IPS-15b (cell line): ENCODE data around the gene MID2.
A peak's percentile ranks its signal among the peaks of the same experiment; 100 is the strongest.
"Not testable (repeated sequence)": the region's sequence is repeated elsewhere in the genome, so short reads cannot be mapped to it uniquely, and the experiment has no call there.

ENCODE experiments used
- H3K27me3 ChIP-seq: one replicate; pipeline ENCODE4 v1.6.1; 2013; ENCODE audit warnings: low read length; ENCODE audit not compliant: control insufficient read depth, insufficient read depth
- H3K36me3 ChIP-seq: one replicate; pipeline ENCODE4 v1.6.1; 2013; ENCODE audit warnings: low read length; ENCODE audit not compliant: control insufficient read depth, insufficient read depth
- H3K4me1 ChIP-seq: one replicate; pipeline ENCODE4 v1.6.1; 2013; ENCODE audit warnings: mild to moderate bottlenecking, low read length; ENCODE audit not compliant: control insufficient read depth, insufficient read depth
- H3K4me3 ChIP-seq: one replicate; pipeline ENCODE4 v1.5.1; 2013; ENCODE audit warnings: low read depth, low read length
- H3K9ac ChIP-seq: one replicate; pipeline ENCODE4 v1.6.1; 2013; ENCODE audit warnings: low read depth, mild to moderate bottlenecking, low read length
- H3K9me3 ChIP-seq: one replicate; pipeline ENCODE4 v1.6.1; 2013; ENCODE audit warnings: mild to moderate bottlenecking, low read length; ENCODE audit not compliant: control insufficient read depth, insufficient read depth

The MID2 gene

GRCh38 chrX:107894038-107894437 is 68.4 kb downstream of the MID2 start:
- no peaks in the 10 kb centered on the region for H3K36me3 ChIP-seq
- H3K27me3 ChIP-seq = peaks cover 3% of the 10 kb centered on the region
- no peak overlapping the region for H3K4me3 ChIP-seq
- peaks cover 6% of the 10 kb centered on the region for H3K9me3 ChIP-seq
- peaks cover 12% of the 10 kb centered on the region for H3K4me1 ChIP-seq
- H3K9ac ChIP-seq = no peak overlapping the region

GRCh38 chrX:107902721-107903120 is 77.1 kb downstream of the MID2 start:
- H3K4me3 ChIP-seq = no peak overlapping the region
- no peak overlapping the region for H3K9ac ChIP-seq
- H3K27me3 ChIP-seq = no peaks in the 10 kb centered on the region
- H3K36me3 ChIP-seq = no peaks in the 10 kb centered on the region
- no peaks in the 10 kb centered on the region for H3K9me3 ChIP-seq
- peaks cover 26% of the 10 kb centered on the region for H3K4me1 ChIP-seq

- H3K4me1 ChIP-seq = peaks cover 8% of the 10 kb centered on the region
- no peaks in the 10 kb centered on the region for H3K27me3 ChIP-seq
- no peak overlapping the region for H3K4me3 ChIP-seq
- H3K36me3 ChIP-seq = no peaks in the 10 kb centered on the region
- H3K9ac ChIP-seq = no peak overlapping the region
- H3K9me3 ChIP-seq = no peaks in the 10 kb centered on the region
Measured at GRCh38 chrX:107905366-107905765, 79.7 kb downstream of the MID2 start.

- Histone ChIP-seq H3K27me3 (no peaks in the 10 kb centered on the region), H3K9ac (no peak overlapping the region), H3K4me1 (peaks cover 7% of the 10 kb centered on the region), H3K4me3 (no peak overlapping the region), H3K36me3 (no peaks in the 10 kb centered on the region), H3K9me3 (no peaks in the 10 kb centered on the region)
Measured at GRCh38 chrX:107924136-107924746, 98.6 kb downstream of the MID2 start.

- H3K27me3 ChIP-seq = no peaks in the 10 kb centered on the region
- H3K4me1 ChIP-seq = no peaks in the 10 kb centered on the region
- no peaks in the 10 kb centered on the region for H3K9me3 ChIP-seq
- peaks cover 5% of the 10 kb centered on the region for H3K36me3 ChIP-seq
- H3K4me3 ChIP-seq = no peak overlapping the region
- H3K9ac ChIP-seq = no peak overlapping the region
Measured at GRCh38 chrX:107934262-107934661, 108.6 kb downstream of the MID2 start.

- Histone ChIP-seq H3K4me1 (no peaks in the 10 kb centered on the region), H3K27me3 (no peaks in the 10 kb centered on the region), H3K9me3 (no peaks in the 10 kb centered on the region), H3K9ac (peak overlapping the region; percentile 62), H3K4me3 (peak overlapping the region; percentile 87), H3K36me3 (peaks cover 8% of the 10 kb centered on the region)
Measured at GRCh38 chrX:107935200-107935599, 109.5 kb downstream of the MID2 start.

GRCh38 chrX:107935664-107936433 is 110.2 kb downstream of the MID2 start:
- Histone ChIP-seq H3K9ac (peak overlapping the region; percentile 62), H3K9me3 (no peaks in the 10 kb centered on the region), H3K27me3 (no peaks in the 10 kb centered on the region), H3K4me1 (no peaks in the 10 kb centered on the region), H3K36me3 (peaks cover 8% of the 10 kb centered on the region), H3K4me3 (peak overlapping the region; percentile 87)

- Histone ChIP-seq H3K4me3 (peak overlapping the region; percentile 87), H3K36me3 (peaks cover 8% of the 10 kb centered on the region), H3K9ac (peak overlapping the region; percentile 29), H3K9me3 (no peaks in the 10 kb centered on the region), H3K27me3 (no peaks in the 10 kb centered on the region), H3K4me1 (no peaks in the 10 kb centered on the region)
Measured at GRCh38 chrX:107936434-107936730, 110.7 kb downstream of the MID2 start.

- Histone ChIP-seq H3K4me3 (no peak overlapping the region), H3K9ac (no peak overlapping the region), H3K9me3 (no peaks in the 10 kb centered on the region), H3K36me3 (peaks cover 8% of the 10 kb centered on the region), H3K27me3 (no peaks in the 10 kb centered on the region), H3K4me1 (no peaks in the 10 kb centered on the region)
Measured at GRCh38 chrX:107940095-107940494, 114.4 kb downstream of the MID2 start.

GRCh38 chrX:107955337-107955736 is 129.7 kb downstream of the MID2 start:
- H3K4me3 ChIP-seq, H3K9me3 ChIP-seq, H3K4me1 ChIP-seq, H3K36me3 ChIP-seq, H3K27me3 ChIP-seq, H3K9ac ChIP-seq: not testable (repeated sequence)

- Histone ChIP-seq H3K4me1 (peaks cover 15% of the 10 kb centered on the region), H3K36me3 (no peaks in the 10 kb centered on the region), H3K27me3 (no peaks in the 10 kb centered on the region), H3K9me3 (peaks cover 3% of the 10 kb centered on the region), H3K9ac (no peak overlapping the region), H3K4me3 (no peak overlapping the region)
Measured at GRCh38 chrX:107968623-107969022, 143.0 kb downstream of the MID2 start.

- Histone ChIP-seq H3K27me3 (no peaks in the 10 kb centered on the region), H3K9me3 (no peaks in the 10 kb centered on the region), H3K4me3 (no peak overlapping the region), H3K36me3 (peaks cover 5% of the 10 kb centered on the region), H3K4me1 (peaks cover 15% of the 10 kb centered on the region), H3K9ac (no peak overlapping the region)
Measured at GRCh38 chrX:107970073-107970472, 144.4 kb downstream of the MID2 start.
